Thymus (tissue), 11 donors: Measurements from ENCODE around the gene NFAM1. TPM values are rescaled to one million over a fixed set of nuclear protein-coding genes. Genes with fewer than 3 reads are reported as not detected.
A peak's percentile ranks its signal among the peaks of the same experiment; 100 is the strongest.

ENCODE experiments used
- DNase-seq, 9 donors: peaks; one replicate each; pipeline ENCODE4 v3.0.0-alpha.2; 2013; ENCODE audit warnings: low spot score in 9 of 9, low read depth in 6 of 9, missing footprints in 1 of 9
- H3K27ac ChIP-seq, 2 donors: one replicate each; pipeline ENCODE4 v1.5.1; 2013; ENCODE audit warnings: control low read depth in 1 of 2, low read depth in 1 of 2, low read length in 1 of 2, mild to moderate bottlenecking in 1 of 2, moderate library complexity in 1 of 2
- H3K27me3 ChIP-seq, 2 donors: one replicate each; pipeline ENCODE4 v1.5.1; 2013; ENCODE audit warnings: low read length in 1 of 2; ENCODE audit not compliant: control insufficient read depth in 2 of 2, insufficient read depth in 1 of 2
- H3K36me3 ChIP-seq, 2 donors: one replicate each; pipeline ENCODE4 v1.5.1; 2013; ENCODE audit warnings: low read length in 1 of 2, mild to moderate bottlenecking in 1 of 2, moderate library complexity in 1 of 2; ENCODE audit not compliant: control insufficient read depth in 2 of 2, insufficient read depth in 2 of 2
- H3K4me1 ChIP-seq, 2 donors: one replicate each; pipeline ENCODE4 v1.5.1; 2013; ENCODE audit warnings: low read length in 2 of 2; ENCODE audit not compliant: control insufficient read depth in 2 of 2, insufficient read depth in 2 of 2
- H3K4me3 ChIP-seq, 2 donors: one replicate each; pipeline ENCODE4 v1.5.1; 2013; ENCODE audit warnings: low read length in 2 of 2, control low read depth in 1 of 2, mild to moderate bottlenecking in 1 of 2
- H3K9me3 ChIP-seq, 2 donors: one replicate each; pipeline ENCODE4 v1.5.1; 2013; ENCODE audit warnings: low read length in 1 of 2, mild to moderate bottlenecking in 1 of 2; ENCODE audit not compliant: control insufficient read depth in 2 of 2, insufficient read depth in 1 of 2
- WGBS: extraction: QIAGEN DNeasy Blood & Tissue Kit; methylation state at CpG from one replicate; pipeline ENCODE4 v1.1.7; 2013; 5-methylcytosine and 5-hydroxymethylcytosine counted together
- polyA plus RNA-seq: library from polyadenylated mRNA; stranded (reverse); fragments of 200-250 nt; gene quantifications from one replicate; pipeline ENCODE4 v1.2.3, GENCODE V29; 2013
- total RNA-seq: library from RNA; stranded (reverse); fragments of 120-200 nt; gene quantifications from one replicate; pipeline ENCODE4 v1.2.4, GENCODE V29; 2013
- donor health status: healthy.

The NFAM1 gene
- total and polyA plus RNA-seq, 2 donors, result 1.7 to 2.0 TPM

GRCh38 chr22:42350373-42350772 is 81.8 kb downstream of the NFAM1 start:
- Histone ChIP-seq H3K4me1 (peaks cover 6 to 32% of the 10 kb centered on the region in 2 donors), H3K9me3 (no peaks in the 10 kb centered on the region), H3K36me3 (no peaks in the 10 kb centered on the region), H3K27me3 (peaks cover 0 to 9% of the 10 kb centered on the region in 2 donors), H3K4me3 (no peak overlapping the region), H3K27ac (no peak overlapping the region)
- over 99% methylated on average over 4 of the region's 4 CpGs for WGBS
- no peak for DNase-seq

GRCh38 chr22:42347281-42347824 is 84.8 kb downstream of the NFAM1 start:
- Histone ChIP-seq H3K36me3 (no peaks in the 10 kb centered on the region), H3K4me3 (no peak overlapping the region), H3K9me3 (peaks cover 0 to 3% of the 10 kb centered on the region in 2 donors), H3K4me1 (peaks cover 12 to 47% of the 10 kb centered on the region in 2 donors), H3K27me3 (peaks cover 8 to 31% of the 10 kb centered on the region in 2 donors), H3K27ac (peak overlapping the region; percentile 25 to 46)
- DNase-seq, result peak in 8 of 9 donors; percentile 40 to 88 (median 69)
- 34% methylated on average over 27 of the region's 27 CpGs for WGBS

GRCh38 chr22:42346722-42347121 is 85.5 kb downstream of the NFAM1 start:
- Histone ChIP-seq H3K36me3 (no peaks in the 10 kb centered on the region), H3K4me3 (no peak overlapping the region), H3K27me3 (peaks cover 8 to 37% of the 10 kb centered on the region in 2 donors), H3K4me1 (peaks cover 12 to 49% of the 10 kb centered on the region in 2 donors), H3K9me3 (peaks cover 0 to 5% of the 10 kb centered on the region in 2 donors), H3K27ac (no peak overlapping the region)
- WGBS, result 92% methylated on average over 8 of the region's 8 CpGs
- no peak for DNase-seq

GRCh38 chr22:42345458-42345857 is 86.7 kb downstream of the NFAM1 start:
- Histone ChIP-seq H3K4me3 (no peak overlapping the region), H3K36me3 (no peaks in the 10 kb centered on the region), H3K27me3 (peaks cover 8 to 47% of the 10 kb centered on the region in 2 donors), H3K4me1 (peaks cover 12 to 49% of the 10 kb centered on the region in 2 donors), H3K9me3 (peaks cover 0 to 5% of the 10 kb centered on the region in 2 donors), H3K27ac (no peak overlapping the region)
- no peak for DNase-seq
- whole genome bisulfite sequencing, result 89% methylated on average over 4 of the region's 4 CpGs

- no peak overlapping the region for H3K27ac ChIP-seq
- 78% methylated on average over 31 of the region's 31 CpGs for WGBS
- no peak for DNase-seq
These were observed 87.8 kb downstream of the NFAM1 start for GRCh38 chr22:42344361-42344905.

GRCh38 chr22:42343531-42344081 is 88.6 kb downstream of the NFAM1 start:
- DNase-seq, result no peak
- no peak overlapping the region for H3K27ac ChIP-seq
- H3K9me3 ChIP-seq, result peaks cover 0 to 5% of the 10 kb centered on the region in 2 donors
- no peaks in the 10 kb centered on the region for H3K36me3 ChIP-seq
- WGBS, result under 1% methylated on average over 90 of the region's 97 CpGs
- peaks cover 12 to 44% of the 10 kb centered on the region in 2 donors for H3K4me1 ChIP-seq
- peak overlapping the region in 1 of 2 donors; percentile 58 for H3K4me3 ChIP-seq
- peaks cover 8 to 63% of the 10 kb centered on the region in 2 donors for H3K27me3 ChIP-seq

More at GRCh38 chr22:42344361-42344905, 87.8 kb downstream of the NFAM1 start:
- H3K36me3 ChIP-seq, result no peaks in the 10 kb centered on the region
- peaks cover 0 to 5% of the 10 kb centered on the region in 2 donors for H3K9me3 ChIP-seq
- H3K27me3 ChIP-seq, result peaks cover 8 to 57% of the 10 kb centered on the region in 2 donors
- peaks cover 12 to 49% of the 10 kb centered on the region in 2 donors for H3K4me1 ChIP-seq
- no peak overlapping the region for H3K4me3 ChIP-seq

- WGBS, result 21% methylated on average over 22 of the region's 22 CpGs
- peaks cover 0 to 5% of the 10 kb centered on the region in 2 donors for H3K9me3 ChIP-seq
- no peaks in the 10 kb centered on the region for H3K36me3 ChIP-seq
- no peak overlapping the region for H3K27ac ChIP-seq
- H3K4me3 ChIP-seq, result peak overlapping the region in 1 of 2 donors; percentile 58
- peaks cover 12 to 39% of the 10 kb centered on the region in 2 donors for H3K4me1 ChIP-seq
- DNase-seq, result no peak
- peaks cover 8 to 69% of the 10 kb centered on the region in 2 donors for H3K27me3 ChIP-seq
These were observed 89.1 kb downstream of the NFAM1 start for GRCh38 chr22:42343121-42343454.

GRCh38 chr22:42342426-42343120 is 89.6 kb downstream of the NFAM1 start:
- no peaks in the 10 kb centered on the region for H3K36me3 ChIP-seq
- no peak overlapping the region for H3K27ac ChIP-seq
- no peak for DNase-seq
- H3K4me1 ChIP-seq, result peaks cover 12 to 34% of the 10 kb centered on the region in 2 donors
- peaks cover 0 to 5% of the 10 kb centered on the region in 2 donors for H3K9me3 ChIP-seq
- WGBS, result 88% methylated on average over 11 of the region's 11 CpGs
- no peak overlapping the region for H3K4me3 ChIP-seq
- peaks cover 8 to 74% of the 10 kb centered on the region in 2 donors for H3K27me3 ChIP-seq

GRCh38 chr22:42341779-42342178 is 90.4 kb downstream of the NFAM1 start:
- peaks cover 8 to 78% of the 10 kb centered on the region in 2 donors for H3K27me3 ChIP-seq
- 97% methylated on average over 4 of the region's 4 CpGs for WGBS
- H3K36me3 ChIP-seq, result no peaks in the 10 kb centered on the region
- no peak for DNase-seq
- peaks cover 6 to 26% of the 10 kb centered on the region in 2 donors for H3K4me1 ChIP-seq
- H3K4me3 ChIP-seq, result no peak overlapping the region
- H3K27ac ChIP-seq, result no peak overlapping the region
- H3K9me3 ChIP-seq, result peaks cover 0 to 5% of the 10 kb centered on the region in 2 donors
